ENCODE measurements around the gene ADGRL2. TPM values are rescaled to one million over a fixed set of nuclear protein-coding genes. Genes with fewer than 3 reads are reported as not detected.

Gene ADGRL2
- polyA plus RNA-seq, 1 donor from 2014 or later = 190 TPM

- Histone ChIP-seq H3K27ac (ENCODE audit: low read length) (no peak overlapping the region), H3K4me2 (ENCODE audit: low read length) (no peak overlapping the region), H3K9me2 (ENCODE audit: insufficient read depth, low read length) (no peaks in the 10 kb centered on the region), H2AFZ (ENCODE audit: low read depth, low read length) (no peak overlapping the region), H3K9ac (ENCODE audit: low read length) (no peak overlapping the region), H3K27me3 (ENCODE audit: insufficient read depth, low read depth, low read length) (no peaks in the 10 kb centered on the region), H3K4me3 (ENCODE audit: low read length) (no peak overlapping the region), H3F3A (ENCODE audit: insufficient read depth, low read length, poor library complexity, severe bottlenecking) (no peaks in the 10 kb centered on the region), H3K36me3 (ENCODE audit: insufficient read depth, low read length) (no peaks in the 10 kb centered on the region), H4K20me1 (ENCODE audit: insufficient read depth) (no peaks in the 10 kb centered on the region), H3K79me2 (replicated peaks; ENCODE audit: insufficient read depth, low read length) (no peaks in the 10 kb centered on the region), H3K9me3 (ENCODE audit: low read length) (no peaks in the 10 kb centered on the region)
- no peak for TF ChIP-seq MXI1 (conservative IDR thresholded peaks at IDR 0.05; ENCODE audit: poor library complexity, severe bottlenecking)
- TF ChIP-seq CTCF (IDR thresholded peaks at IDR 0.05; ENCODE audit: poor library complexity, severe bottlenecking) = no peak
- no peak for TF ChIP-seq RAD21 (conservative IDR thresholded peaks at IDR 0.05)
- no peak for TF ChIP-seq TAF1 (IDR thresholded peaks at IDR 0.05; ENCODE audit: low read depth)
- no peak for TF ChIP-seq EZH2 (IDR thresholded peaks at IDR 0.05; ENCODE audit: borderline replicate concordance, insufficient read depth, low read length, poor library complexity, severe bottlenecking)
- no peak for TF ChIP-seq POLR2AphosphoS5 (IDR thresholded peaks at IDR 0.05)
- TF ChIP-seq EP300 (conservative IDR thresholded peaks at IDR 0.05; ENCODE audit: poor library complexity, severe bottlenecking) = no peak
- TF ChIP-seq REST (IDR thresholded peaks at IDR 0.05; ENCODE audit: borderline replicate concordance) = no peak
- TF ChIP-seq SMC3 (conservative IDR thresholded peaks at IDR 0.05; ENCODE audit: poor library complexity) = no peak
Observed at GRCh38 chr1:81757398-81758020, 43.2 kb upstream of the ADGRL2 start.

GRCh38 chr1:81758181-81758580 lies 42.6 kb upstream of the ADGRL2 start:
- Histone ChIP-seq H3K79me2 (replicated peaks; ENCODE audit: insufficient read depth, low read length) (no peaks in the 10 kb centered on the region), H3K9ac (ENCODE audit: low read length) (no peak overlapping the region), H3F3A (ENCODE audit: insufficient read depth, low read length, poor library complexity, severe bottlenecking) (no peaks in the 10 kb centered on the region), H3K4me2 (ENCODE audit: low read length) (no peak overlapping the region), H3K9me2 (ENCODE audit: insufficient read depth, low read length) (no peaks in the 10 kb centered on the region), H3K27me3 (ENCODE audit: insufficient read depth, low read depth, low read length) (no peaks in the 10 kb centered on the region), H4K20me1 (ENCODE audit: insufficient read depth) (no peaks in the 10 kb centered on the region), H3K36me3 (ENCODE audit: insufficient read depth, low read length) (no peaks in the 10 kb centered on the region), H3K4me3 (ENCODE audit: low read length) (no peak overlapping the region), H3K9me3 (ENCODE audit: low read length) (no peaks in the 10 kb centered on the region), H2AFZ (ENCODE audit: low read depth, low read length) (no peak overlapping the region), H3K27ac (ENCODE audit: low read length) (no peak overlapping the region)
- TF ChIP-seq TAF1 (IDR thresholded peaks at IDR 0.05; ENCODE audit: low read depth) (no peak), POLR2AphosphoS5 (IDR thresholded peaks at IDR 0.05) (no peak), EZH2 (IDR thresholded peaks at IDR 0.05; ENCODE audit: borderline replicate concordance, insufficient read depth, low read length, poor library complexity, severe bottlenecking) (no peak), EP300 (conservative IDR thresholded peaks at IDR 0.05; ENCODE audit: poor library complexity, severe bottlenecking) (no peak), MXI1 (conservative IDR thresholded peaks at IDR 0.05; ENCODE audit: poor library complexity, severe bottlenecking) (no peak), CTCF (IDR thresholded peaks at IDR 0.05; ENCODE audit: poor library complexity, severe bottlenecking) (no peak), RAD21 (conservative IDR thresholded peaks at IDR 0.05) (no peak), REST (IDR thresholded peaks at IDR 0.05; ENCODE audit: borderline replicate concordance) (no peak), SMC3 (conservative IDR thresholded peaks at IDR 0.05; ENCODE audit: poor library complexity) (no peak)

All from neural cell (in vitro differentiated cells).